ENCODE measurements around the gene SEC24B.

The SEC24B gene

GRCh38 chr4:109589119-109589518, 155.5 kb downstream of the SEC24B start:
- no peak for DNase-seq

- DNase-seq, result no peak
Measured at GRCh38 chr4:109589605-109590004, 156.0 kb downstream of the SEC24B start.
